Measurements from ENCODE around the gene MXRA8. TPM values are rescaled to one million over a fixed set of nuclear protein-coding genes. Genes with fewer than 3 reads are reported as not detected.

Gene MXRA8
- total RNA-seq, 1 donor from 2014 or later, result 60.0 TPM

- no peak overlapping the region for H3K9ac ChIP-seq (ENCODE audit: low read depth in 1 of 3, low read length in 3 of 3)
- no peak overlapping the region for H3K27ac ChIP-seq (ENCODE audit: low read depth, low read length)
- no peak overlapping the region for H3K4me3 ChIP-seq (ENCODE audit: low read length in 3 of 3)
- no peaks in the 10 kb centered on the region for H3K27me3 ChIP-seq (ENCODE audit: control insufficient read depth in 3 of 3, insufficient read depth in 3 of 3, low read length in 3 of 3)
- H3K4me1 ChIP-seq (ENCODE audit: control insufficient read depth in 3 of 3, insufficient read depth in 3 of 3, low read length in 3 of 3), result peaks cover 4 to 38% (median 14%) of the 10 kb centered on the region in 3 donors
- H3K36me3 ChIP-seq (ENCODE audit: control insufficient read depth in 3 of 3, insufficient read depth in 3 of 3, low read length in 3 of 3), result peaks cover 33 to 48% (median 41%) of the 10 kb centered on the region in 3 donors
- no peaks in the 10 kb centered on the region for H3K9me3 ChIP-seq (ENCODE audit: control insufficient read depth in 3 of 3, low read length in 3 of 3)
Observed at GRCh38 chr1:1337793-1338147, 20.6 kb downstream of the MXRA8 start.

- Histone ChIP-seq H3K4me1 (ENCODE audit: control insufficient read depth in 3 of 3, insufficient read depth in 3 of 3, low read length in 3 of 3) (peaks cover 0 to 38% (median 16%) of the 10 kb centered on the region in 3 donors), H3K27ac (ENCODE audit: low read depth, low read length) (no peak overlapping the region), H3K27me3 (ENCODE audit: control insufficient read depth in 3 of 3, insufficient read depth in 3 of 3, low read length in 3 of 3) (no peaks in the 10 kb centered on the region), H3K4me3 (ENCODE audit: low read length in 3 of 3) (no peak overlapping the region), H3K36me3 (ENCODE audit: control insufficient read depth in 3 of 3, insufficient read depth in 3 of 3, low read length in 3 of 3) (peaks cover 33 to 48% (median 41%) of the 10 kb centered on the region in 3 donors), H3K9me3 (ENCODE audit: control insufficient read depth in 3 of 3, low read length in 3 of 3) (no peaks in the 10 kb centered on the region), H3K9ac (ENCODE audit: low read depth in 1 of 3, low read length in 3 of 3) (no peak overlapping the region)
Observed at GRCh38 chr1:1336931-1337792, 21.2 kb downstream of the MXRA8 start.

- Histone ChIP-seq H3K4me3 (ENCODE audit: low read length in 3 of 3) (no peak overlapping the region), H3K27me3 (ENCODE audit: control insufficient read depth in 3 of 3, insufficient read depth in 3 of 3, low read length in 3 of 3) (peaks cover 0 to 2% (median 0%) of the 10 kb centered on the region in 3 donors), H3K27ac (ENCODE audit: low read depth, low read length) (no peak overlapping the region), H3K4me1 (ENCODE audit: control insufficient read depth in 3 of 3, insufficient read depth in 3 of 3, low read length in 3 of 3) (peaks cover 0 to 36% (median 17%) of the 10 kb centered on the region in 3 donors), H3K9ac (ENCODE audit: low read depth in 1 of 3, low read length in 3 of 3) (no peak overlapping the region), H3K36me3 (ENCODE audit: control insufficient read depth in 3 of 3, insufficient read depth in 3 of 3, low read length in 3 of 3) (peaks cover 27 to 43% (median 36%) of the 10 kb centered on the region in 3 donors), H3K9me3 (ENCODE audit: control insufficient read depth in 3 of 3, low read length in 3 of 3) (no peaks in the 10 kb centered on the region)
Observed at GRCh38 chr1:1336446-1336845, 21.9 kb downstream of the MXRA8 start.

GRCh38 chr1:1335792-1336248 is 22.5 kb downstream of the MXRA8 start:
- Histone ChIP-seq H3K36me3 (ENCODE audit: control insufficient read depth in 3 of 3, insufficient read depth in 3 of 3, low read length in 3 of 3) (peaks cover 22 to 37% (median 30%) of the 10 kb centered on the region in 3 donors), H3K4me3 (ENCODE audit: low read length in 3 of 3) (no peak overlapping the region), H3K9me3 (ENCODE audit: control insufficient read depth in 3 of 3, low read length in 3 of 3) (no peaks in the 10 kb centered on the region), H3K27ac (ENCODE audit: low read depth, low read length) (no peak overlapping the region), H3K27me3 (ENCODE audit: control insufficient read depth in 3 of 3, insufficient read depth in 3 of 3, low read length in 3 of 3) (peaks cover 0 to 4% (median 0%) of the 10 kb centered on the region in 3 donors), H3K4me1 (ENCODE audit: control insufficient read depth in 3 of 3, insufficient read depth in 3 of 3, low read length in 3 of 3) (peaks cover 5 to 36% (median 23%) of the 10 kb centered on the region in 3 donors), H3K9ac (ENCODE audit: low read depth in 1 of 3, low read length in 3 of 3) (no peak overlapping the region)

- H3K9me3 ChIP-seq (ENCODE audit: control insufficient read depth in 3 of 3, low read length in 3 of 3), result no peaks in the 10 kb centered on the region
- H3K4me3 ChIP-seq (ENCODE audit: low read length in 3 of 3), result no peak overlapping the region
- H3K36me3 ChIP-seq (ENCODE audit: control insufficient read depth in 3 of 3, insufficient read depth in 3 of 3, low read length in 3 of 3), result peaks cover 16 to 31% (median 25%) of the 10 kb centered on the region in 3 donors
- no peak overlapping the region for H3K27ac ChIP-seq (ENCODE audit: low read depth, low read length)
- H3K4me1 ChIP-seq (ENCODE audit: control insufficient read depth in 3 of 3, insufficient read depth in 3 of 3, low read length in 3 of 3), result peaks cover 10 to 42% (median 29%) of the 10 kb centered on the region in 3 donors
- H3K27me3 ChIP-seq (ENCODE audit: control insufficient read depth in 3 of 3, insufficient read depth in 3 of 3, low read length in 3 of 3), result peaks cover 0 to 4% (median 0%) of the 10 kb centered on the region in 3 donors
- no peak overlapping the region for H3K9ac ChIP-seq (ENCODE audit: low read depth in 1 of 3, low read length in 3 of 3)
Observed at GRCh38 chr1:1335283-1335682, 23.1 kb downstream of the MXRA8 start.

GRCh38 chr1:1334835-1335234 is 23.5 kb downstream of the MXRA8 start:
- H3K27me3 ChIP-seq (ENCODE audit: control insufficient read depth in 3 of 3, insufficient read depth in 3 of 3, low read length in 3 of 3), result peaks cover 0 to 4% (median 3%) of the 10 kb centered on the region in 3 donors
- no peaks in the 10 kb centered on the region for H3K9me3 ChIP-seq (ENCODE audit: control insufficient read depth in 3 of 3, low read length in 3 of 3)
- no peak overlapping the region for H3K9ac ChIP-seq (ENCODE audit: low read depth in 1 of 3, low read length in 3 of 3)
- no peak overlapping the region for H3K27ac ChIP-seq (ENCODE audit: low read depth, low read length)
- no peak overlapping the region for H3K4me3 ChIP-seq (ENCODE audit: low read length in 3 of 3)
- peaks cover 15 to 46% (median 33%) of the 10 kb centered on the region in 3 donors for H3K4me1 ChIP-seq (ENCODE audit: control insufficient read depth in 3 of 3, insufficient read depth in 3 of 3, low read length in 3 of 3)
- H3K36me3 ChIP-seq (ENCODE audit: control insufficient read depth in 3 of 3, insufficient read depth in 3 of 3, low read length in 3 of 3), result peaks cover 16 to 27% (median 20%) of the 10 kb centered on the region in 3 donors

GRCh38 chr1:1333551-1334241 is 24.7 kb downstream of the MXRA8 start:
- peaks cover 0 to 5% (median 4%) of the 10 kb centered on the region in 3 donors for H3K27me3 ChIP-seq (ENCODE audit: control insufficient read depth in 3 of 3, insufficient read depth in 3 of 3, low read length in 3 of 3)
- H3K36me3 ChIP-seq (ENCODE audit: control insufficient read depth in 3 of 3, insufficient read depth in 3 of 3, low read length in 3 of 3), result peaks cover 8 to 27% (median 11%) of the 10 kb centered on the region in 3 donors
- peak overlapping the region in 1 of 3 donors; percentile 45 for H3K9ac ChIP-seq (ENCODE audit: low read depth in 1 of 3, low read length in 3 of 3)
- H3K27ac ChIP-seq (ENCODE audit: low read depth, low read length), result no peak overlapping the region
- H3K4me1 ChIP-seq (ENCODE audit: control insufficient read depth in 3 of 3, insufficient read depth in 3 of 3, low read length in 3 of 3), result peaks cover 23 to 58% (median 43%) of the 10 kb centered on the region in 3 donors
- H3K4me3 ChIP-seq (ENCODE audit: low read length in 3 of 3), result no peak overlapping the region
- H3K9me3 ChIP-seq (ENCODE audit: control insufficient read depth in 3 of 3, low read length in 3 of 3), result no peaks in the 10 kb centered on the region

- Histone ChIP-seq H3K27me3 (ENCODE audit: control insufficient read depth in 3 of 3, insufficient read depth in 3 of 3, low read length in 3 of 3) (peaks cover 0 to 5% (median 4%) of the 10 kb centered on the region in 3 donors), H3K9me3 (ENCODE audit: control insufficient read depth in 3 of 3, low read length in 3 of 3) (no peaks in the 10 kb centered on the region), H3K27ac (ENCODE audit: low read depth, low read length) (no peak overlapping the region), H3K9ac (ENCODE audit: low read depth in 1 of 3, low read length in 3 of 3) (peak overlapping the region in 1 of 3 donors; percentile 45), H3K4me3 (ENCODE audit: low read length in 3 of 3) (no peak overlapping the region), H3K36me3 (ENCODE audit: control insufficient read depth in 3 of 3, insufficient read depth in 3 of 3, low read length in 3 of 3) (peaks cover 5 to 28% (median 10%) of the 10 kb centered on the region in 3 donors), H3K4me1 (ENCODE audit: control insufficient read depth in 3 of 3, insufficient read depth in 3 of 3, low read length in 3 of 3) (peaks cover 26 to 60% (median 43%) of the 10 kb centered on the region in 3 donors)
Observed at GRCh38 chr1:1332774-1333480, 25.4 kb downstream of the MXRA8 start.

GRCh38 chr1:1332031-1332755 is 26.2 kb downstream of the MXRA8 start:
- H3K9me3 ChIP-seq (ENCODE audit: control insufficient read depth in 3 of 3, low read length in 3 of 3), result no peaks in the 10 kb centered on the region
- peaks cover 26 to 64% (median 43%) of the 10 kb centered on the region in 3 donors for H3K4me1 ChIP-seq (ENCODE audit: control insufficient read depth in 3 of 3, insufficient read depth in 3 of 3, low read length in 3 of 3)
- peak overlapping the region in 1 of 3 donors; percentile 25 for H3K9ac ChIP-seq (ENCODE audit: low read depth in 1 of 3, low read length in 3 of 3)
- H3K36me3 ChIP-seq (ENCODE audit: control insufficient read depth in 3 of 3, insufficient read depth in 3 of 3, low read length in 3 of 3), result peaks cover 8 to 32% (median 16%) of the 10 kb centered on the region in 3 donors
- H3K27ac ChIP-seq (ENCODE audit: low read depth, low read length), result no peak overlapping the region
- H3K27me3 ChIP-seq (ENCODE audit: control insufficient read depth in 3 of 3, insufficient read depth in 3 of 3, low read length in 3 of 3), result peaks cover 0 to 5% (median 4%) of the 10 kb centered on the region in 3 donors
- no peak overlapping the region for H3K4me3 ChIP-seq (ENCODE audit: low read length in 3 of 3)
